Endothelial cell (in vitro differentiated cells): Measurements from ENCODE around the gene ZNF783. TPM values are rescaled to one million over a fixed set of nuclear protein-coding genes. Genes with fewer than 3 reads are reported as not detected.
"Not testable (repeated sequence)": the region's sequence is repeated elsewhere in the genome, so short reads cannot be mapped to it uniquely, and the experiment has no call there.

ENCODE experiments used
- DNase-seq: peaks from one replicate; pipeline ENCODE4 v3.0.0; 2021; ENCODE audit warnings: low spot score
- H3K27ac Mint-ChIP-seq: one replicate; pipeline ENCODE4 v1.8.0; 2021; ENCODE audit warnings: mixed read lengths, inconsistent platforms; ENCODE audit not compliant: unreplicated experiment
- H3K27me3 Mint-ChIP-seq: one replicate; pipeline ENCODE4 v1.8.0; 2021; ENCODE audit warnings: mild to moderate bottlenecking, moderate library complexity, mixed read lengths, inconsistent platforms; ENCODE audit not compliant: unreplicated experiment
- H3K36me3 Mint-ChIP-seq: one replicate; pipeline ENCODE4 v1.8.0; 2021; ENCODE audit warnings: mild to moderate bottlenecking, low read depth, mixed read lengths, inconsistent platforms; ENCODE audit not compliant: unreplicated experiment
- H3K4me1 Mint-ChIP-seq: one replicate; pipeline ENCODE4 v1.8.0; 2021; ENCODE audit warnings: mild to moderate bottlenecking, mixed read lengths, inconsistent platforms; ENCODE audit not compliant: unreplicated experiment
- H3K4me3 Mint-ChIP-seq: one replicate; pipeline ENCODE4 v1.8.0; 2021; ENCODE audit warnings: mild to moderate bottlenecking, mixed read lengths, inconsistent platforms; ENCODE audit not compliant: unreplicated experiment
- H3K9me3 Mint-ChIP-seq: one replicate; pipeline ENCODE4 v1.8.0; 2021; ENCODE audit warnings: mixed read lengths, inconsistent platforms; ENCODE audit not compliant: unreplicated experiment
- CTCF ChIP-seq: fragments of 200-600 bp; sonication (generic); IDR thresholded peaks from one replicate; pipeline ENCODE4 v1.5.0; 2021; ENCODE audit warnings: antibody characterized with exemption; ENCODE audit not compliant: unreplicated experiment
- total RNA-seq: library from RNA; stranded (reverse); fragmentation: NEBNext Ultra II Directional; extraction: Animal tissue kit (Norgen Biotek cat#: 25700); gene quantifications from one replicate; pipeline ENCODE4 v1.2.1, GENCODE V29; 2021; ENCODE audit not compliant: unreplicated experiment

ZNF783 gene
- total RNA-seq, 1 donor from 2014 or later, result 15.3 TPM

- TF ChIP-seq CTCF, result no peak
- H3K9me3 Mint-ChIP-seq, result no peaks in the 10 kb centered on the region
- no peak overlapping the region for H3K27ac Mint-ChIP-seq
- H3K27me3 Mint-ChIP-seq, result peaks cover 12% of the 10 kb centered on the region
- peaks cover 15% of the 10 kb centered on the region for H3K36me3 Mint-ChIP-seq
- no peak for DNase-seq
- peaks cover 4% of the 10 kb centered on the region for H3K4me1 Mint-ChIP-seq
- peak overlapping the region; percentile 47 for H3K4me3 Mint-ChIP-seq
Observed at GRCh38 chr7:149228831-149229471, 33.0 kb upstream of the ZNF783 start.

- no peak for TF ChIP-seq CTCF
- H3K4me1 Mint-ChIP-seq, result peaks cover 4% of the 10 kb centered on the region
- peaks cover 12% of the 10 kb centered on the region for H3K27me3 Mint-ChIP-seq
- no peak overlapping the region for H3K27ac Mint-ChIP-seq
- H3K9me3 Mint-ChIP-seq, result no peaks in the 10 kb centered on the region
- H3K4me3 Mint-ChIP-seq, result no peak overlapping the region
- peaks cover 15% of the 10 kb centered on the region for H3K36me3 Mint-ChIP-seq
- DNase-seq, result no peak
Observed at GRCh38 chr7:149229526-149229925, 32.5 kb upstream of the ZNF783 start.

- peaks cover 4% of the 10 kb centered on the region for H3K36me3 Mint-ChIP-seq
- peaks cover 4% of the 10 kb centered on the region for H3K4me1 Mint-ChIP-seq
- no peak for DNase-seq
- H3K27ac Mint-ChIP-seq, result no peak overlapping the region
- no peak overlapping the region for H3K4me3 Mint-ChIP-seq
- TF ChIP-seq CTCF, result no peak
- peaks cover 7% of the 10 kb centered on the region for H3K27me3 Mint-ChIP-seq
- no peaks in the 10 kb centered on the region for H3K9me3 Mint-ChIP-seq
Observed at GRCh38 chr7:149232362-149232761, 29.6 kb upstream of the ZNF783 start.

GRCh38 chr7:149233655-149234204 lies 28.3 kb upstream of the ZNF783 start:
- H3K27me3 Mint-ChIP-seq, H3K9me3 Mint-ChIP-seq, H3K27ac Mint-ChIP-seq, H3K36me3 Mint-ChIP-seq, DNase-seq, H3K4me1 Mint-ChIP-seq, H3K4me3 Mint-ChIP-seq: not testable (repeated sequence)

GRCh38 chr7:149237502-149237901 lies 24.5 kb upstream of the ZNF783 start:
- Mint-ChIP-seq H3K27ac (no peak overlapping the region), H3K27me3 (peaks cover 1% of the 10 kb centered on the region), H3K4me3 (no peak overlapping the region), H3K9me3 (no peaks in the 10 kb centered on the region), H3K36me3 (peaks cover 7% of the 10 kb centered on the region), H3K4me1 (peaks cover 13% of the 10 kb centered on the region)
- DNase-seq, result no peak
- no peak for TF ChIP-seq CTCF
